ENCODE data around the gene ZNF618.

DNA sequence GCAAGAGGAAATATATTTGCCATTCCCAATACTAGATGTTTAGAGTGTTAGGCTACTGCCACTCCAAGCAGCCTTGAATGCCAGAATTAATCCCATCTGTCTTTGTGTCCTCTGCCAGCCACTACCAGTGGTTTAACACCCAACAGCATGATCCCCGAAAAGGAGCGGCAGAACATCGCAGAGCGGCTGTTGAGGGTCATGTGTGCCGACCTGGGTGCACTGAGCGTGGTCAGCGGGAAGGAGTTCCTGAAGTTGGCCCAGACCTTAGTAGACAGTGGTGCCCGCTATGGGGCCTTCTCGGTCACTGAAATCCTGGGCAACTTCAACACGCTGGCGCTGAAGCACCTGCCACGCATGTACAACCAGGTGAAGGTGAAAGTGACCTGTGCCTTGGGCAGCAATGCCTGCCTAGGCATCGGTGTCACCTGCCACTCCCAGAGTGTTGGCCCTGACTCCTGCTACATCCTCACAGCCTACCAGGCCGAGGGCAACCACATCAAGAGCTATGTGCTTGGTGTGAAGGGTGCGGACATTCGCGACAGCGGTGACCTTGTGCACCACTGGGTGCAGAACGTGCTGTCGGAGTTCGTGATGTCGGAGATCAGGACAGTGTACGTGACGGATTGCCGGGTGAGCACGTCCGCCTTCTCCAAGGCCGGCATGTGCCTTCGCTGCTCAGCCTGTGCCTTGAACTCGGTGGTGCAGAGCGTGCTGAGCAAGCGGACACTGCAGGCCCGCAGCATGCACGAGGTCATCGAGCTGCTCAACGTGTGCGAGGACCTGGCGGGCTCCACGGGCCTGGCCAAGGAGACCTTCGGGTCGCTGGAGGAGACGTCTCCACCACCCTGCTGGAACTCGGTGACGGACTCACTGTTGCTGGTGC is 172.7 kb downstream of the ZNF618 start:
- TF ChIP-seq, protein P1, sequence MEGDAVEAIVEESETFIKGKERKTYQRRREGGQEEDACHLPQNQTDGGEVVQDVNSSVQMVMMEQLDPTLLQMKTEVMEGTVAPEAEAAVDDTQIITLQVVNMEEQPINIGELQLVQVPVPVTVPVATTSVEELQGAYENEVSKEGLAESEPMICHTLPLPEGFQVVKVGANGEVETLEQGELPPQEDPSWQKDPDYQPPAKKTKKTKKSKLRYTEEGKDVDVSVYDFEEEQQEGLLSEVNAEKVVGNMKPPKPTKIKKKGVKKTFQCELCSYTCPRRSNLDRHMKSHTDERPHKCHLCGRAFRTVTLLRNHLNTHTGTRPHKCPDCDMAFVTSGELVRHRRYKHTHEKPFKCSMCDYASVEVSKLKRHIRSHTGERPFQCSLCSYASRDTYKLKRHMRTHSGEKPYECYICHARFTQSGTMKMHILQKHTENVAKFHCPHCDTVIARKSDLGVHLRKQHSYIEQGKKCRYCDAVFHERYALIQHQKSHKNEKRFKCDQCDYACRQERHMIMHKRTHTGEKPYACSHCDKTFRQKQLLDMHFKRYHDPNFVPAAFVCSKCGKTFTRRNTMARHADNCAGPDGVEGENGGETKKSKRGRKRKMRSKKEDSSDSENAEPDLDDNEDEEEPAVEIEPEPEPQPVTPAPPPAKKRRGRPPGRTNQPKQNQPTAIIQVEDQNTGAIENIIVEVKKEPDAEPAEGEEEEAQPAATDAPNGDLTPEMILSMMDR (IDR thresholded peaks at IDR 0.05): no peak
- TF ChIP-seq TCF7L2 (IDR thresholded peaks at IDR 0.05; ENCODE audit: low read depth, low read length): no peak

Data from Panc1 (cell line).